Measurements from ENCODE around the gene PYCR2. TPM values are rescaled to one million over a fixed set of nuclear protein-coding genes. Genes with fewer than 3 reads are reported as not detected.

The PYCR2 gene
- total RNA-seq, 1 experiment from 2014 or later: 104 TPM

DNA sequence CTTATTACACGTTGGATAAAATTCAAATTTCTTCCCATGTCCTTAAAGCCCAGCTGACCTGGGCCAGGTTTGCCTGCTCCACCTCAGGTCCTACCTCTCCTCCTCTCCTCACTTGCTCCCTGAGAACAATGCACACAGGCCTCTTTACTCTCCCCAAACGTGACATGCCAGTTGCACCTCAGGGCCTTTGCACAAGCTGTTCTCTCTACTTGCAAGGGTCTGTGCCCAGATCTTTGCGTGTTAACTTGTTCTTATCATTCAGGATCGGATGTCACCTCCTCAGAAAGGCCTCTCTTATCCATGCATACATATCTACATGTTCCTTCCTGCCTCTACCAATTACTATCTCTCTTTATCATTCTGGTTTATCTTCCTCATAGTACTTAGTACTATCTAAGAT lies 20.4 kb downstream of the PYCR2 start:
- H3K4me1 Mint-ChIP-seq: peaks cover 18 to 23% of the 10 kb centered on the region in 2 experiments
- Histone ChIP-seq H3K79me2 (ENCODE audit: insufficient read depth, low read length) (no peaks in the 10 kb centered on the region), H4K8ac (replicated peaks; ENCODE audit: insufficient read length, low read depth, low read length) (no peak overlapping the region)

More for the DNA sequence above, 20.4 kb downstream of the PYCR2 start:
- Mint-ChIP-seq H3K9me3 (no peaks in the 10 kb centered on the region; a peak in 1 of 5 replicates), H3K36me3 (ENCODE audit: insufficient read depth in 1 of 3, low read depth in 3 of 3) (no peaks in the 10 kb centered on the region), H3K4me3 (no peak overlapping the region; a peak in 1 of 5 replicates), H3K27me3 (ENCODE audit: low read depth) (peaks cover 4% of the 10 kb centered on the region), H3K27ac (no peak overlapping the region)
- H3K27ac ChIP-seq (ENCODE audit: insufficient read length, low read depth, low read length): no peak overlapping the region
- no peak overlapping the region for H2BK120ac ChIP-seq (ENCODE audit: low read depth, low read length, poor library complexity, severe bottlenecking)
- no peak overlapping the region for H4K5ac ChIP-seq (ENCODE audit: insufficient read length, low read depth, low read length)
- no peak overlapping the region for H3T11ph ChIP-seq (ENCODE audit: low read length)
- H3K79me1 ChIP-seq (ENCODE audit: insufficient read depth, low read depth, low read length, poor library complexity, severe bottlenecking): no peaks in the 10 kb centered on the region
- TF ChIP-seq, protein P1, sequence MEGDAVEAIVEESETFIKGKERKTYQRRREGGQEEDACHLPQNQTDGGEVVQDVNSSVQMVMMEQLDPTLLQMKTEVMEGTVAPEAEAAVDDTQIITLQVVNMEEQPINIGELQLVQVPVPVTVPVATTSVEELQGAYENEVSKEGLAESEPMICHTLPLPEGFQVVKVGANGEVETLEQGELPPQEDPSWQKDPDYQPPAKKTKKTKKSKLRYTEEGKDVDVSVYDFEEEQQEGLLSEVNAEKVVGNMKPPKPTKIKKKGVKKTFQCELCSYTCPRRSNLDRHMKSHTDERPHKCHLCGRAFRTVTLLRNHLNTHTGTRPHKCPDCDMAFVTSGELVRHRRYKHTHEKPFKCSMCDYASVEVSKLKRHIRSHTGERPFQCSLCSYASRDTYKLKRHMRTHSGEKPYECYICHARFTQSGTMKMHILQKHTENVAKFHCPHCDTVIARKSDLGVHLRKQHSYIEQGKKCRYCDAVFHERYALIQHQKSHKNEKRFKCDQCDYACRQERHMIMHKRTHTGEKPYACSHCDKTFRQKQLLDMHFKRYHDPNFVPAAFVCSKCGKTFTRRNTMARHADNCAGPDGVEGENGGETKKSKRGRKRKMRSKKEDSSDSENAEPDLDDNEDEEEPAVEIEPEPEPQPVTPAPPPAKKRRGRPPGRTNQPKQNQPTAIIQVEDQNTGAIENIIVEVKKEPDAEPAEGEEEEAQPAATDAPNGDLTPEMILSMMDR (conservative IDR thresholded peaks at IDR 0.05): no peak
- no peak overlapping the region for H2BK20ac ChIP-seq (ENCODE audit: low read depth, low read length, poor library complexity, severe bottlenecking)
- no CpG with 5 or more reads among the region's 4 CpGs for WGBS (ENCODE audit: extremely low coverage, insufficient read length, low lambda C conversion rate)
- H3K23me2 ChIP-seq (ENCODE audit: insufficient read length, low read depth, low read length, poor library complexity, severe bottlenecking): no peaks in the 10 kb centered on the region
- H3K23ac ChIP-seq (ENCODE audit: insufficient read length, low read depth, low read length): no peak overlapping the region
- H4K91ac ChIP-seq (ENCODE audit: insufficient read length, low read depth, low read length): no peak overlapping the region
- H3K18ac ChIP-seq (ENCODE audit: insufficient read length, low read depth, low read length): no peak overlapping the region
- no peak overlapping the region for H3K4ac ChIP-seq (ENCODE audit: low read depth, low read length)
- no peaks in the 10 kb centered on the region for H4K20me1 ChIP-seq (ENCODE audit: control insufficient read depth, insufficient read depth, insufficient read length)
- no peak overlapping the region for H2BK5ac ChIP-seq (ENCODE audit: insufficient read length, low read length)
- no peak overlapping the region for H3K4me2 ChIP-seq (ENCODE audit: insufficient read depth, insufficient read length, low read length)
- H3K14ac ChIP-seq (ENCODE audit: insufficient read depth, low read length): no peak overlapping the region
- no peak overlapping the region for H2AK5ac ChIP-seq (ENCODE audit: insufficient read length, low read length)
- peaks cover 6% of the 10 kb centered on the region; the same call in 1 of the 2 replicates for H3K4me1 ChIP-seq (ENCODE audit: insufficient read depth, low read length)
- DNase-seq: no peak
- H3K56ac ChIP-seq (ENCODE audit: insufficient read length, low read depth, low read length): no peak overlapping the region
- no peak overlapping the region for H2BK15ac ChIP-seq (ENCODE audit: low read depth, low read length)
- no peak overlapping the region for H2BK12ac ChIP-seq (ENCODE audit: insufficient read length, low read depth, low read length)
- no peaks in the 10 kb centered on the region for H3K27me3 ChIP-seq (ENCODE audit: insufficient read depth, low read length)
- H3K9me3 ChIP-seq (ENCODE audit: control insufficient read depth, low read depth, low read length): no peaks in the 10 kb centered on the region
- H3K9ac ChIP-seq (ENCODE audit: extremely low read depth, insufficient read length, low read length): no peak overlapping the region
- no peak overlapping the region for H2AFZ ChIP-seq (ENCODE audit: low read length)
